ENCODE results near the gene COG1. TPM values are rescaled to one million over a fixed set of nuclear protein-coding genes. Genes with fewer than 3 reads are reported as not detected.
"Not testable (repeated sequence)": the region's sequence is repeated elsewhere in the genome, so short reads cannot be mapped to it uniquely, and the experiment has no call there.

Gene COG1
- total RNA-seq, 1 donor from 2014 or later: 11.7 TPM

- H3K79me2 ChIP-seq (ENCODE audit: low read depth): no peaks in the 10 kb centered on the region
- no peaks in the 10 kb centered on the region for H3K27me3 ChIP-seq
- H3K4me1 ChIP-seq: no peaks in the 10 kb centered on the region
- TF ChIP-seq CTCF (IDR thresholded peaks at IDR 0.05): no peak
- TF ChIP-seq EZH2 (IDR thresholded peaks at IDR 0.05): no peak
- TF ChIP-seq EZH2phosphoT487 (IDR thresholded peaks at IDR 0.05): no peak
- Mint-ChIP-seq H3K9me3 (peaks cover 36% of the 10 kb centered on the region), H3K27ac (peak overlapping the region; percentile 19), H3K27me3 (ENCODE audit: insufficient read depth, low read depth) (peaks cover 18% of the 10 kb centered on the region), H3K4me3 (no peak overlapping the region), H3K36me3 (no peaks in the 10 kb centered on the region), H3K4me1 (no peaks in the 10 kb centered on the region)
- H3K27ac ChIP-seq: no peak overlapping the region
- no peak overlapping the region for H3K9ac ChIP-seq
- H4K20me1 ChIP-seq (ENCODE audit: low read depth): no peaks in the 10 kb centered on the region
- no peaks in the 10 kb centered on the region for H3F3A ChIP-seq (ENCODE audit: low read depth)
- no peak for DNase-seq (ENCODE audit: low spot score)
- no peaks in the 10 kb centered on the region for H3K36me3 ChIP-seq
- H2AFZ ChIP-seq (replicated peaks): no peak overlapping the region
- H3K4me3 ChIP-seq: no peak overlapping the region
- H3K4me2 ChIP-seq: no peak overlapping the region
- no peaks in the 10 kb centered on the region for H3K9me3 ChIP-seq (ENCODE audit: low read depth)
Measured at GRCh38 chr17:73148540-73149334, 44.1 kb upstream of the COG1 start.

- not testable (repeated sequence) for H4K20me1 ChIP-seq (ENCODE audit: low read depth); H3K27ac ChIP-seq; H3K79me2 ChIP-seq (ENCODE audit: low read depth); H3K4me3 Mint-ChIP-seq; H3K4me1 ChIP-seq; H3K4me3 ChIP-seq; H3K27ac Mint-ChIP-seq; H3K4me2 ChIP-seq; H3K4me1 Mint-ChIP-seq; H3K9ac ChIP-seq; H2AFZ ChIP-seq (replicated peaks); H3K27me3 ChIP-seq; H3K36me3 Mint-ChIP-seq; DNase-seq (ENCODE audit: low spot score); H3K9me3 ChIP-seq (ENCODE audit: low read depth); H3K36me3 ChIP-seq; H3F3A ChIP-seq (ENCODE audit: low read depth)
- H3K27me3 Mint-ChIP-seq (ENCODE audit: insufficient read depth, low read depth): peaks cover 18% of the 10 kb centered on the region
- peaks cover 22% of the 10 kb centered on the region for H3K9me3 Mint-ChIP-seq
Measured at GRCh38 chr17:73150622-73151300, 42.1 kb upstream of the COG1 start.

- Mint-ChIP-seq H3K27me3 (ENCODE audit: insufficient read depth, low read depth) (peaks cover 18% of the 10 kb centered on the region), H3K27ac (no peak overlapping the region), H3K4me3 (no peak overlapping the region), H3K36me3 (no peaks in the 10 kb centered on the region), H3K9me3 (peaks cover 19% of the 10 kb centered on the region), H3K4me1 (peaks cover 18% of the 10 kb centered on the region)
- Histone ChIP-seq H3K79me2 (ENCODE audit: low read depth) (no peaks in the 10 kb centered on the region), H3K4me2 (no peak overlapping the region), H3K4me3 (no peak overlapping the region), H3K36me3 (no peaks in the 10 kb centered on the region), H4K20me1 (ENCODE audit: low read depth) (no peaks in the 10 kb centered on the region), H3K27me3 (no peaks in the 10 kb centered on the region), H3K9me3 (ENCODE audit: low read depth) (no peaks in the 10 kb centered on the region), H2AFZ (replicated peaks) (no peak overlapping the region), H3F3A (ENCODE audit: low read depth) (peaks cover 11% of the 10 kb centered on the region), H3K4me1 (peaks cover 20% of the 10 kb centered on the region), H3K27ac (no peak overlapping the region), H3K9ac (no peak overlapping the region)
- TF ChIP-seq CTCF (IDR thresholded peaks at IDR 0.05) (no peak), EZH2phosphoT487 (IDR thresholded peaks at IDR 0.05) (no peak), EZH2 (IDR thresholded peaks at IDR 0.05) (no peak)
- DNase-seq (ENCODE audit: low spot score): no peak
Measured at GRCh38 chr17:73151916-73152632, 40.8 kb upstream of the COG1 start.
